ENCODE data around the gene ABCC4. TPM values are rescaled to one million over a fixed set of nuclear protein-coding genes. Genes with fewer than 3 reads are reported as not detected.
"Not testable (repeated sequence)": the region's sequence is repeated elsewhere in the genome, so short reads cannot be mapped to it uniquely, and the experiment has no call there.

Gene ABCC4
- total RNA-seq, 1 donor from 2014 or later, result 4.6 TPM

- intact Hi-C loops (cut with micrococcal nuclease), result no loop called here
Measured at GRCh38 chr13:95298971-95299621, 2.2 kb downstream of the ABCC4 start.

- intact Hi-C loops (cut with micrococcal nuclease), result no loop called here
Measured at GRCh38 chr13:95298169-95298965, 2.9 kb downstream of the ABCC4 start.

GRCh38 chr13:95296326-95296925 is 4.8 kb downstream of the ABCC4 start:
- intact Hi-C loops (cut with micrococcal nuclease), result loop anchor here (1.0 kb wide), 3 partner anchors 84 to 182 kb away; no protein-coding TSS in a partner anchor

- intact Hi-C loops (cut with micrococcal nuclease), result no loop called here
Measured at GRCh38 chr13:95295026-95295425, 6.2 kb downstream of the ABCC4 start.

GRCh38 chr13:95292622-95293021 is 8.6 kb downstream of the ABCC4 start:
- intact Hi-C loops (cut with micrococcal nuclease), result no loop called here

GRCh38 chr13:95289901-95290300 is 11.3 kb downstream of the ABCC4 start:
- intact Hi-C loops (cut with micrococcal nuclease), result not testable (repeated sequence)

- intact Hi-C loops (cut with micrococcal nuclease), result no loop called here
Measured at GRCh38 chr13:95289020-95289444, 12.2 kb downstream of the ABCC4 start.

- intact Hi-C loops (cut with micrococcal nuclease), result no loop called here
Measured at GRCh38 chr13:95284436-95284835, 16.8 kb downstream of the ABCC4 start.

GRCh38 chr13:95279016-95279415 is 22.2 kb downstream of the ABCC4 start:
- intact Hi-C loops (cut with micrococcal nuclease), result no loop called here

- intact Hi-C loops (cut with micrococcal nuclease), result no loop called here
Measured at GRCh38 chr13:95276037-95276505, 25.2 kb downstream of the ABCC4 start.

GRCh38 chr13:95275322-95276036 is 25.8 kb downstream of the ABCC4 start:
- intact Hi-C loops (cut with micrococcal nuclease), result no loop called here

GRCh38 chr13:95273592-95274132 is 27.6 kb downstream of the ABCC4 start:
- intact Hi-C loops (cut with micrococcal nuclease), result not testable (repeated sequence)

GRCh38 chr13:95272076-95272475 is 29.2 kb downstream of the ABCC4 start:
- intact Hi-C loops (cut with micrococcal nuclease), result not testable (repeated sequence)

GRCh38 chr13:95269756-95270155 is 31.5 kb downstream of the ABCC4 start:
- intact Hi-C loops (cut with micrococcal nuclease), result no loop called here

- intact Hi-C loops (cut with micrococcal nuclease), result not testable (repeated sequence)
Measured at GRCh38 chr13:95268343-95269065, 32.7 kb downstream of the ABCC4 start.

GRCh38 chr13:95267662-95268342 is 33.4 kb downstream of the ABCC4 start:
- intact Hi-C loops (cut with micrococcal nuclease), result no loop called here

- intact Hi-C loops (cut with micrococcal nuclease), result no loop called here
Measured at GRCh38 chr13:95264225-95264624, 37.0 kb downstream of the ABCC4 start.

- intact Hi-C loops (cut with micrococcal nuclease), result no loop called here
Measured at GRCh38 chr13:95262837-95263384, 38.3 kb downstream of the ABCC4 start.

GRCh38 chr13:95261956-95262355 is 39.3 kb downstream of the ABCC4 start:
- intact Hi-C loops (cut with micrococcal nuclease), result no loop called here

Data from T-helper 1 cell treated with Interleukin-12 subunit alpha and Interleukin-12 subunit beta and Interleukin-4 antibody, amounts not matched to agents 30 ng/mL and 1 ng/mL, for 36 hours (primary cell).